Large intestine (tissue), 3 donors: ENCODE measurements around the gene ADCK1. TPM values are rescaled to one million over a fixed set of nuclear protein-coding genes. Genes with fewer than 3 reads are reported as not detected.

Experiments used
- DNase-seq, 2 donors: peaks; one replicate each; pipeline versions ENCODE4 v3.0.0 to v3.0.0-alpha.2; 2013
- H3K27ac ChIP-seq: one replicate; pipeline ENCODE4 v1.5.1; 2013; ENCODE audit warnings: low read length
- H3K27me3 ChIP-seq: 2 replicates; pipeline ENCODE4 v1.6.1; 2013; ENCODE audit warnings: low read length; ENCODE audit not compliant: control insufficient read depth, insufficient read depth
- H3K36me3 ChIP-seq: 2 replicates; pipeline ENCODE4 v1.6.1; 2013; ENCODE audit warnings: low read length; ENCODE audit not compliant: control insufficient read depth, insufficient read depth
- H3K4me1 ChIP-seq: one replicate; pipeline ENCODE4 v1.6.1; 2013; ENCODE audit warnings: low read length; ENCODE audit not compliant: control insufficient read depth, insufficient read depth
- H3K4me3 ChIP-seq: one replicate; pipeline ENCODE4 v1.5.1; 2013; ENCODE audit warnings: low read length
- H3K9me3 ChIP-seq: one replicate; pipeline ENCODE4 v1.6.1; 2013; ENCODE audit warnings: mild to moderate bottlenecking, low read depth, low read length, moderate library complexity; ENCODE audit not compliant: control insufficient read depth
- WGBS: methylation state at CpG from one replicate; pipeline ENCODE4 v1.1.5; 2013; ENCODE audit warnings: low lambda C conversion rate; ENCODE audit not compliant: insufficient coverage; 5-methylcytosine and 5-hydroxymethylcytosine counted together
- polyA plus RNA-seq: library from polyadenylated mRNA; unstranded; fragments of 120-200 nt; gene quantifications from one replicate; pipeline ENCODE4 v1.2.1, GENCODE V29; 2013

The ADCK1 gene
- polyA plus RNA-seq, 1 donor, result 8.5 TPM

- Histone ChIP-seq H3K4me3 (no peak overlapping the region), H3K36me3 (peaks cover 6% of the 10 kb centered on the region), H3K9me3 (no peaks in the 10 kb centered on the region), H3K27me3 (no peaks in the 10 kb centered on the region), H3K4me1 (no peaks in the 10 kb centered on the region), H3K27ac (no peak overlapping the region)
- DNase-seq, result no peak
- WGBS, result 71% methylated on average over 2 of the region's 8 CpGs
Measured at GRCh38 chr14:77838831-77839511, 39.1 kb downstream of the ADCK1 start.

GRCh38 chr14:77843195-77843594 lies 43.3 kb downstream of the ADCK1 start:
- Histone ChIP-seq H3K36me3 (no peaks in the 10 kb centered on the region), H3K4me1 (no peaks in the 10 kb centered on the region), H3K9me3 (no peaks in the 10 kb centered on the region), H3K4me3 (no peak overlapping the region), H3K27ac (no peak overlapping the region), H3K27me3 (no peaks in the 10 kb centered on the region)
- WGBS, result no CpG with 5 or more reads among the region's 3 CpGs
- DNase-seq, result no peak

GRCh38 chr14:77843651-77844050 lies 43.7 kb downstream of the ADCK1 start:
- Histone ChIP-seq H3K9me3 (no peaks in the 10 kb centered on the region), H3K4me3 (no peak overlapping the region), H3K27me3 (no peaks in the 10 kb centered on the region), H3K4me1 (no peaks in the 10 kb centered on the region), H3K27ac (no peak overlapping the region), H3K36me3 (no peaks in the 10 kb centered on the region)
- DNase-seq, result no peak
- WGBS, result no CpG with 5 or more reads among the region's 1 CpG

- Histone ChIP-seq H3K4me3 (no peak overlapping the region), H3K4me1 (no peaks in the 10 kb centered on the region), H3K27me3 (no peaks in the 10 kb centered on the region), H3K36me3 (no peaks in the 10 kb centered on the region), H3K9me3 (no peaks in the 10 kb centered on the region), H3K27ac (no peak overlapping the region)
- WGBS, result no CpG with 5 or more reads among the region's 4 CpGs
- no peak for DNase-seq
Measured at GRCh38 chr14:77844802-77845201, 44.9 kb downstream of the ADCK1 start.

DNA sequence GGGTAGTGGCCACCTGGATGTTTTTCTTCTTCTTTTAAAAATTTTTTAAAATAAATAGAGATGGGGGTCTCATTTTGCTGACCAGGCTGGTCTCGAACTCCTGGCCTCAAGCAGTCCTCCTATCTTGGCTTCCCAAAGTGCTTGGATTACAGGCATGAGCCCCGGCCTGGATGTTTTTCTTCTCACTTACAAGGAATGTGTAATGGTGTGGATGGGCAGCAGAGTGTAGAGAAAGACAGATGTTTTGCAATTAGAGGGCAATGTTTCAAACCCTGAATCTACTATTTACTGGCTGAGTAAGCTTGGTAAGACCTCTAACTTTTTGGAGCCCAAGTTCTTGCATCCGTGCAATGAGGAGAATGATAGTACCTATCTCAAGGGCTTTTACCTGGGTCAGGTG lies 48.1 kb downstream of the ADCK1 start:
- WGBS, result no CpG with 5 or more reads among the region's 3 CpGs
- H3K27me3 ChIP-seq, result no peaks in the 10 kb centered on the region
- no peak for DNase-seq
- no peaks in the 10 kb centered on the region for H3K36me3 ChIP-seq
- H3K4me1 ChIP-seq, result no peaks in the 10 kb centered on the region
- no peak overlapping the region for H3K4me3 ChIP-seq
- no peaks in the 10 kb centered on the region for H3K9me3 ChIP-seq
- H3K27ac ChIP-seq, result no peak overlapping the region

GRCh38 chr14:77849711-77850110 lies 49.8 kb downstream of the ADCK1 start:
- Histone ChIP-seq H3K27me3 (no peaks in the 10 kb centered on the region), H3K9me3 (no peaks in the 10 kb centered on the region), H3K4me3 (no peak overlapping the region), H3K4me1 (no peaks in the 10 kb centered on the region), H3K36me3 (no peaks in the 10 kb centered on the region), H3K27ac (no peak overlapping the region)
- no peak for DNase-seq
- no CpG with 5 or more reads among the region's 1 CpG for WGBS

DNA sequence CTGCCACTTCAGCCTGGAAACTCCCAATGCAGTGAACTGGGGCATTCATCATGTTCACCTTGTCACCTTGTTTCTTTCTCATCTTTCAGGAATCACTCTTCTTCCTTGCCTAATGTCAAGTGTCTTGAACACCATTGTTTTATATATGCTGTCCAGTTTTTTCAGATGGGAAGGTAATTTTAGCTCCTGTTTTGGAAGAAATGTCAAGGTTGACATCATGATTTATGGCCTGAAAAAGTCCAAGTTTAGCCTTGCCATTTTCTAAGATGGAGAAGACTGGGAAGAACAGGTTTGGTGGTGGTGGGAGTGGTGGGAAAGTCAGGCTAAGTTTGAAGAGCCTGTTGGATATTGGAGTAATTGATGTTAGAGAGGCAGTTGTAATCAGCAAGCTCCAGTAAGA lies 54.0 kb downstream of the ADCK1 start:
- H3K27ac ChIP-seq, result no peak overlapping the region
- H3K9me3 ChIP-seq, result no peaks in the 10 kb centered on the region
- DNase-seq, result no peak

DNA sequence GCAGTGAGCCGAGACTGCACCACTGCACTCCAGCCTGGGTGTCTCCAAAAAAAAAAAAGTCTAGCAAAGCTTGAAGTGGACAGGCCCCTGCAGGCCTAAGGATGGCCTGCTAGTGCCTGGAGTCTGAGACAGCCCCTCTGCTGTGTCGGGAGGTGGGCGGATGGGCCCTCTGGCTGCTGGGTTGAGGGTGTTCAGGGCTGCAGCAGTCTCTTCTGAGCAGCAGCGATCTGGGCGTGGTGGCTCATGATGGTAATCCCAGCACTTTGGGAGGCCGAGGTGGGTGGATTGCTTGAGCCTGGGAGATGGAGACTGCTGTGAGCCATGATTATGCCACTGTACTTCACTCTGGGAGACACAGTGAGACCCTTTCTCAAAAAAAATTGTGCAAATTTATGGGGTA lies 57.0 kb downstream of the ADCK1 start:
- WGBS, result no CpG with 5 or more reads among the region's 6 CpGs
- Histone ChIP-seq H3K27me3 (no peaks in the 10 kb centered on the region), H3K4me1 (no peaks in the 10 kb centered on the region), H3K36me3 (peaks cover 2% of the 10 kb centered on the region), H3K4me3 (no peak overlapping the region), H3K9me3 (no peaks in the 10 kb centered on the region), H3K27ac (no peak overlapping the region)
- no peak for DNase-seq

More for the DNA sequence above, 54.0 kb downstream of the ADCK1 start:
- H3K27me3 ChIP-seq, result no peaks in the 10 kb centered on the region
- no peaks in the 10 kb centered on the region for H3K4me1 ChIP-seq
- H3K36me3 ChIP-seq, result no peaks in the 10 kb centered on the region
- no peak overlapping the region for H3K4me3 ChIP-seq

GRCh38 chr14:77859934-77860570 lies 60.1 kb downstream of the ADCK1 start:
- H3K27me3 ChIP-seq, result no peaks in the 10 kb centered on the region
- DNase-seq, result peak in 1 of 2 donors; percentile 32
- no peaks in the 10 kb centered on the region for H3K4me1 ChIP-seq
- H3K9me3 ChIP-seq, result peaks cover 5% of the 10 kb centered on the region
- WGBS, result no CpG with 5 or more reads among the region's 6 CpGs
- no peak overlapping the region for H3K4me3 ChIP-seq
- no peak overlapping the region for H3K27ac ChIP-seq
- H3K36me3 ChIP-seq, result peaks cover 2% of the 10 kb centered on the region

- no peaks in the 10 kb centered on the region for H3K27me3 ChIP-seq
- H3K4me3 ChIP-seq, result no peak overlapping the region
- H3K9me3 ChIP-seq, result peaks cover 9% of the 10 kb centered on the region
- no peak overlapping the region for H3K27ac ChIP-seq
- DNase-seq, result no peak
- H3K4me1 ChIP-seq, result no peaks in the 10 kb centered on the region
- peaks cover 2% of the 10 kb centered on the region for H3K36me3 ChIP-seq
- no CpG with 5 or more reads among the region's 6 CpGs for WGBS
Measured at GRCh38 chr14:77861201-77861600, 61.3 kb downstream of the ADCK1 start.
